A673 (cell line): ENCODE results near the gene KDM3A. TPM values are rescaled to one million over a fixed set of nuclear protein-coding genes. Genes with fewer than 3 reads are reported as not detected.

ENCODE experiments used
- BruUV-seq: library from RNA; stranded (reverse); fragments of 400-500 nt; replicated peaks from 2 replicates; lab custom pipeline; 2021; lab: Mats Ljungman, UMichigan
- CTCF ChIA-PET: fragments of 300-600 bp; sonication (Branson Sonifier 250); formaldehyde crosslinking; loops from one replicate; lab custom pipeline; 2022; ENCODE audit warnings: antibody characterized with exemption; lab: Charles Lee
- POLR2A ChIA-PET: fragments of 300-600 bp; sonication (Branson Sonifier 250); formaldehyde crosslinking; loops from one replicate; lab custom pipeline; 2022; ENCODE audit warnings: antibody characterized with exemption; ENCODE audit not compliant: low non-redundant PET; lab: Charles Lee
- DNase-seq: peaks from one replicate; pipeline ENCODE4 v3.0.0-alpha.2; 2015; ENCODE audit warnings: low spot score
- H3K27ac ChIP-seq: fragments of 200-600 bp; sonication (generic); 2 replicates; pipeline ENCODE4 v1.5.1; 2016; ENCODE audit warnings: mixed run types, low read depth, mild to moderate bottlenecking, mixed read lengths, antibody characterized with exemption, low read length; ENCODE audit not compliant: poor library complexity, severe bottlenecking
- H3K27me3 ChIP-seq: fragments of 200-600 bp; sonication (generic); replicated peaks from 2 replicates; pipeline ENCODE4 v1.6.1; 2017; ENCODE audit warnings: mixed run types, low read depth, mild to moderate bottlenecking, mixed read lengths, antibody characterized with exemption, low read length; ENCODE audit not compliant: insufficient read depth, poor library complexity
- H3K36me3 ChIP-seq: fragments of 200-600 bp; sonication (generic); 2 replicates; pipeline ENCODE4 v1.6.1; 2016; ENCODE audit warnings: mixed run types, mild to moderate bottlenecking, mixed read lengths, antibody characterized with exemption, low read length; ENCODE audit not compliant: insufficient read depth, poor library complexity, severe bottlenecking
- H3K4me1 ChIP-seq: fragments of 200-600 bp; sonication (generic); 2 replicates; pipeline ENCODE4 v1.6.1; 2017; ENCODE audit warnings: mixed run types, mild to moderate bottlenecking, mixed read lengths, antibody characterized with exemption, low read length; ENCODE audit not compliant: insufficient read depth, poor library complexity, severe bottlenecking
- H3K4me3 ChIP-seq: fragments of 200-600 bp; sonication (generic); 2 replicates; pipeline ENCODE4 v1.5.1; 2016; ENCODE audit warnings: low read depth, mixed run types, mild to moderate bottlenecking, mixed read lengths, low read length; ENCODE audit not compliant: poor library complexity, severe bottlenecking
- H3K9me3 ChIP-seq: fragments of 200-600 bp; sonication (generic); 2 replicates; pipeline ENCODE4 v1.6.1; 2016; ENCODE audit warnings: mixed run types, low read depth, mild to moderate bottlenecking, mixed read lengths, antibody characterized with exemption, low read length; ENCODE audit not compliant: poor library complexity, severe bottlenecking
- EZH2 ChIP-seq: fragments of 200-600 bp; sonication (generic); IDR thresholded peaks from 2 replicates; pipeline ENCODE4 v1.6.1; 2017; ENCODE audit warnings: borderline replicate concordance, low read depth, mild to moderate bottlenecking, mixed read lengths, antibody characterized with exemption, low read length; ENCODE audit not compliant: poor library complexity, severe bottlenecking
- intact Hi-C: fragments of 100-400 bp; cut with micrococcal nuclease; formaldehyde crosslinking; loops from one replicate; pipeline ENCODE4 v1.10.0; 2022; ENCODE audit not compliant: unreplicated experiment
- total RNA-seq: library from RNA; stranded (reverse); gene quantifications from 2 replicates; pipeline ENCODE4 v1.2.3, GENCODE V29; 2021
- TF ChIP-seq, protein P1 (sequence below): fragments of 300-800, 200-600 bp; sonication (generic); conservative IDR thresholded peaks from 2 replicates; pipeline ENCODE4 v1.5.1; 2017; ENCODE audit warnings: low read depth, mild to moderate bottlenecking, antibody characterized with exemption, low read length, moderate library complexity, mixed read lengths

The KDM3A gene
- total RNA-seq, 1 experiment from 2014 or later: 40.7 TPM

DNA sequence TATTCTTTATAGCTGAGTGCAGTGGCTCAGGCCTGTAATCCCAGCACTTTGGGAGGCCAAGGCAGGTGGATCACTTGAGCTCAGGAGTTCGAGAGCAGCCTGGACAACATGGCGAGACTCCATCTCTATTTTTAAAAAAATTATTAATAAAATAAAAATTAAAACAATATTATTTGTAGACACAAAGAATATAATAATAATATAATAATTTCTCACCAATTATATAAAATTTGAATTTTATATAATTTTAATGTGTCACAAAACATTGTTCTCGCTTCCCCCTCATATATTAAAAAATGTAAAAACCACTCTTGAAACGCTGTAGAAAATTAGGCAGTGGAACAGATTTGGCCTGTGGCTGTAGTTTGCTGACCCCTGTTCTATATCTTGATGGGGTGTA, 5.6 kb upstream of the KDM3A start:
- intact Hi-C loops: no loop called here
- TF ChIP-seq EZH2: no peak
- TF ChIP-seq, protein P1, sequence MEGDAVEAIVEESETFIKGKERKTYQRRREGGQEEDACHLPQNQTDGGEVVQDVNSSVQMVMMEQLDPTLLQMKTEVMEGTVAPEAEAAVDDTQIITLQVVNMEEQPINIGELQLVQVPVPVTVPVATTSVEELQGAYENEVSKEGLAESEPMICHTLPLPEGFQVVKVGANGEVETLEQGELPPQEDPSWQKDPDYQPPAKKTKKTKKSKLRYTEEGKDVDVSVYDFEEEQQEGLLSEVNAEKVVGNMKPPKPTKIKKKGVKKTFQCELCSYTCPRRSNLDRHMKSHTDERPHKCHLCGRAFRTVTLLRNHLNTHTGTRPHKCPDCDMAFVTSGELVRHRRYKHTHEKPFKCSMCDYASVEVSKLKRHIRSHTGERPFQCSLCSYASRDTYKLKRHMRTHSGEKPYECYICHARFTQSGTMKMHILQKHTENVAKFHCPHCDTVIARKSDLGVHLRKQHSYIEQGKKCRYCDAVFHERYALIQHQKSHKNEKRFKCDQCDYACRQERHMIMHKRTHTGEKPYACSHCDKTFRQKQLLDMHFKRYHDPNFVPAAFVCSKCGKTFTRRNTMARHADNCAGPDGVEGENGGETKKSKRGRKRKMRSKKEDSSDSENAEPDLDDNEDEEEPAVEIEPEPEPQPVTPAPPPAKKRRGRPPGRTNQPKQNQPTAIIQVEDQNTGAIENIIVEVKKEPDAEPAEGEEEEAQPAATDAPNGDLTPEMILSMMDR: no peak
- Histone ChIP-seq H3K27ac (no peak overlapping the region), H3K4me3 (no peak overlapping the region), H3K9me3 (peaks cover 35% of the 10 kb centered on the region), H3K4me1 (no peaks in the 10 kb centered on the region), H3K36me3 (no peaks in the 10 kb centered on the region), H3K27me3 (no peaks in the 10 kb centered on the region)
- no peak for DNase-seq
- CTCF ChIA-PET: no interaction called here
- BruUV-seq: no TSS peak
- POLR2A ChIA-PET: no interaction called here

DNA sequence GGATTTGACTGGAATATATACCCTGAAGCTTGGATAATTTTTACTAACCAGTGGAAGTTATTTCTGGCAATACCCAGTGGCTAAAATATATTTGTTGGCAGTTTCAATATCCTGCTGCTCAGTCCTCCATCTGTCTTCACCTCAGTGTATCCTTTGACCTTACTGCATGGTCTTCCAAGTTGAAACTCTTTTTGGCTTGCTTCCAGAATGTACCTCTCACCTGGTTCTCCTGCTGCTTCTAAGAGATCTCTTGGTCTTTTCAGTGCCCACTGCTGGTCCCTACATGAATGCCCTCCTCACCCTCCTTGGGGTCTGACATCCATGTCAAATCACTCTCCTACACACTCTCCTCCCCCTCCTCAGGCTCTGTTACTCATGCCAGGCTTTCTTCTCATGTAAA, 4.8 kb upstream of the KDM3A start:
- no TSS peak for BruUV-seq
- no peaks in the 10 kb centered on the region for H3K36me3 ChIP-seq
- peaks cover 33% of the 10 kb centered on the region for H3K9me3 ChIP-seq
- intact Hi-C loops: no loop called here
- H3K27ac ChIP-seq: no peak overlapping the region
- H3K27me3 ChIP-seq: no peaks in the 10 kb centered on the region
- TF ChIP-seq, protein P1: no peak
- TF ChIP-seq EZH2: no peak
- ChIA-PET POLR2A (no interaction called here), CTCF (no interaction called here)
- H3K4me1 ChIP-seq: no peaks in the 10 kb centered on the region
- H3K4me3 ChIP-seq: no peak overlapping the region
- DNase-seq: no peak

DNA sequence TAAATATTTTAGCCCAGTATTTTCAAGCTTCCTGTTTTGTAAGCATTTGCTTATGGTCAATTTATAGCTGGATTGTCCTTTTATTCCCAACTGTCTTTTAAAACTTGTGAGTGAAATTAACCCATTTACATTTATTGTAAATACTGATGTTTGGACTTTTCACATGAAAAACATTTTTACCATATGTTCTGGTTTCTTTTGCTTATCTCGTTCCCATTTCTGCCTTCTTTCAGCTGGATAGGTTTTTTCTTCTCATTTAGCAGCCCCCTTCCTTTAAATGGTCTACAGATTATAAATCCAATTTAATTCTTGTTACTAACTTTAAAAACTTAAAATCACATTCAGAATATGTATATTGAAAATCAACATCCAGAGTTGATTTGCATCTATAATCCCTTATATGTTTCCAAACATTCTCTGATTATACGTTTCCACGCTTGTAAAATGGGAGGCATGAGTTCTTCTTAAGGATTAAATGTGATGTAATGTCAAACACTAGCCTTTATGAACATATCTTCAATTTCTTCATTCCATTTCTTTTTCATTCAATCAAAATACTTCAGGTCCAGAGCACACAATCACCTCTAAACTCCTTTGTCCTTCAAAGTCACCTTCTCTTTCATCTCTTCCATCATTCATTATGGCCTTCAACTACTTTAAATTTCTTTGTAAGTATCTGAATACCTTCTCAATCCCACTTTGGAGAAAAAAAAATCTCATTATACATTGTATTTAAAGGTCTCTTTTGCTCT, 1.1 kb upstream of the KDM3A start:
- no TSS peak for BruUV-seq
- DNase-seq: no peak
- peak overlapping the region; percentile 99 for H3K27ac ChIP-seq
- intact Hi-C loops: loop anchor here (1.0 kb wide), 1 partner anchor 245 kb away; the partner anchor contains the start of gene IMMT
- H3K9me3 ChIP-seq: peaks cover 33% of the 10 kb centered on the region
- peaks cover 17% of the 10 kb centered on the region for H3K4me1 ChIP-seq
- H3K27me3 ChIP-seq: no peaks in the 10 kb centered on the region
- no peak overlapping the region for H3K4me3 ChIP-seq
- peaks cover 5% of the 10 kb centered on the region for H3K36me3 ChIP-seq
- TF ChIP-seq EZH2: no peak
- TF ChIP-seq, protein P1: no peak
- ChIA-PET POLR2A (interaction anchor here (0.6 to 1.1 kb wide), 3 partner anchors 265 to 697 kb away, joined by 3 to 4 read pairs (median 3); no protein-coding TSS in a partner anchor), CTCF (no interaction called here)
